ENCODE measurements around the gene MBP. TPM values are rescaled to one million over a fixed set of nuclear protein-coding genes. Genes with fewer than 3 reads are reported as not detected.
A peak's percentile ranks its signal among the peaks of the same experiment; 100 is the strongest.

MBP gene
- total RNA-seq, 1 donor = 25.8 TPM

GRCh38 chr18:77110936-77111335 is 21.6 kb downstream of the MBP start:
- no peak overlapping the region for H3K4me3 ChIP-seq (ENCODE audit: low read depth, low read length)
- no peak for DNase-seq (ENCODE audit: low read depth)
- TF ChIP-seq CTCF (IDR thresholded peaks at IDR 0.05; ENCODE audit: insufficient read depth, low read length) = no peak

GRCh38 chr18:77110400-77110799 is 22.2 kb downstream of the MBP start:
- no peak for DNase-seq (ENCODE audit: low read depth)

DNA sequence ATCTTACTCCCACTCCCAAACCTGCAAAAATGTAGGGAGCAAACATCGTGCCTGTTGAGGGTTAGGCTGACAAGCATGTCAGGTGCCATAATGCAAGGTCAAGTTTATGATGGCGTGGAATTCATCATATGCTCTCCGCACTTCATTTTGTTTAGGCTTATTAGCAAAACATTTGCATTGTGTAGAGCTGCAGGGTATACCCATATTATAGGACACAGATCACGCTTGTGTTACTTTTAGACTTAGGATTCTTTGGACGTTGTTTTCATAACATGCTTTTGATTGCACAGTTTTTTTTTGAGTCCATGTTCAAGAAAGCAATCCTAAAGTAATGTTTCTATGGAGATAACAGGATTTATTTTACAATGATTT is 22.9 kb downstream of the MBP start:
- TF ChIP-seq CTCF (IDR thresholded peaks at IDR 0.05; ENCODE audit: insufficient read depth, low read length) = no peak

More at GRCh38 chr18:77110400-77110799, 22.2 kb downstream of the MBP start:
- peak; percentile 8 for TF ChIP-seq CTCF (IDR thresholded peaks at IDR 0.05; ENCODE audit: insufficient read depth, low read length)
- no peak overlapping the region for H3K4me3 ChIP-seq (ENCODE audit: low read depth, low read length)

DNA sequence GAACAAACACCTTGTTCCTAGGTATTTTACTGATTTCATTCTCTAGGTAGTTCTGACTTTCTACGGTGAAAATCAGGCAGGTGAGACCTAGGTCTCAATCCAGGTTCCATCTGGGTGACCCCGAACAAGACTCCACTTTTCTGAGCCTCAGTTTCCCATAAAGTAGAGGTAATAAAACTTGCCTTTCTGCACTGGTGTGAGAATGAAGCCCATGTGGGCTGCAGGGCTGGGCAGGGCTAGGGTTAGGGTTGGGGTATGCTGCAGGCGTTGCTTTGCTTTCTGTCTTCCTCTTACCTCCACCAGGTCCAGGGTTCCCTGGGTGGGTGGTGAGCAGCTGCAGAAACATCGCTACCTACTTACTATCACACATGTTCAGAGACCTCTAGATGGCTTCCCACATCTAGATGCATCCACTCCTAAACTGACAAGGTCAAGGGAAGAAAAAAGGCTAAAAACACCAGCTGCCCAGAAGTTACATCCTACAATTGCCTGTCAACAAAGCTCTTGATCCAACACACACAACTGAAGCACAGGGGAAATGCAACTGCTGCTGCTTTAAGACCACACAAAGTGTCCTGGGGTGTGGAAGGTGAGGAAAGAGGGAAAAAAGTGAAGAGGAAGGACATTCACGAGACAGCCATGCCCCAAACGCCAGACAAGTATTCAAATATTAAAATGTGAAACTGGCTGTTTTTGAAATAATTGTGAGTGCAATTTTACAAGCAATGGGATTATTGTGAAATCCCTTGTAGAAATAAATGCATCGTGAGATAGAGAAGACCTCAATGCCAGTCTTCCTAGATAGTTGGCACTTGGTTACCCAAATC is 23.5 kb downstream of the MBP start:
- H3K4me3 ChIP-seq (ENCODE audit: low read depth, low read length) = no peak overlapping the region
- DNase-seq (ENCODE audit: low read depth) = no peak
- TF ChIP-seq CTCF (IDR thresholded peaks at IDR 0.05; ENCODE audit: insufficient read depth, low read length) = no peak

More for the DNA sequence above, 22.9 kb downstream of the MBP start:
- no peak for DNase-seq (ENCODE audit: low read depth)
- no peak overlapping the region for H3K4me3 ChIP-seq (ENCODE audit: low read depth, low read length)

GRCh38 chr18:77108001-77108692 is 24.4 kb downstream of the MBP start:
- H3K4me3 ChIP-seq (ENCODE audit: low read depth, low read length) = peak overlapping the region; percentile 33
- TF ChIP-seq CTCF (IDR thresholded peaks at IDR 0.05; ENCODE audit: insufficient read depth, low read length) = no peak
- peak; percentile 95 for DNase-seq (ENCODE audit: low read depth)

- no peak overlapping the region for H3K4me3 ChIP-seq (ENCODE audit: low read depth, low read length)
- peak; percentile 49 for DNase-seq (ENCODE audit: low read depth)
- no peak for TF ChIP-seq CTCF (IDR thresholded peaks at IDR 0.05; ENCODE audit: insufficient read depth, low read length)
These were observed 25.3 kb downstream of the MBP start for GRCh38 chr18:77107292-77107691.

All from fibroblast of the aortic adventitia (primary cell).